Left lung (tissue), 10 donors: ENCODE results near the gene DNAJB14. TPM values are rescaled to one million over a fixed set of nuclear protein-coding genes. Genes with fewer than 3 reads are reported as not detected.

Experiments used
- ATAC-seq: fragments of 200-7000 bp; cut with Tn5 transposase; one replicate; pipeline ENCODE4 v1.9.1; 2020; ENCODE audit warnings: moderate library complexity
- DNase-seq, 4 donors: peaks; one replicate each; pipeline ENCODE4 v3.0.0-alpha.2; 2013 to 2020
- H3K27ac ChIP-seq, 2 donors: fragments of 200-600 bp; sonication (generic) in 1 of 2; one replicate each; pipeline versions ENCODE4 v1.5.0 to v1.8.0; 2020 to 2021
- H3K27me3 ChIP-seq, 2 donors: fragments of 200-600 bp; sonication (generic) in 1 of 2; one replicate each; pipeline versions ENCODE4 v1.5.0 to v1.8.0; 2020 to 2021
- H3K36me3 ChIP-seq, 2 donors: fragments of 200-600 bp; sonication (generic) in 1 of 2; one replicate each; pipeline versions ENCODE4 v1.5.0 to v1.8.0; 2020 to 2021
- H3K4me1 ChIP-seq, 2 donors: fragments of 200-600 bp; one replicate each; pipeline ENCODE4 v1.8.0; 2021
- H3K4me3 ChIP-seq, 2 donors: fragments of 200-600 bp; sonication (generic) in 1 of 2; one replicate each; pipeline versions ENCODE4 v1.5.0 to v1.8.0; 2020 to 2021; ENCODE audit warnings: mild to moderate bottlenecking in 1 of 2
- H3K9me3 ChIP-seq, 2 donors: fragments of 200-600 bp; sonication (generic) in 1 of 2; one replicate each; pipeline versions ENCODE4 v1.5.0 to v1.8.0; 2020 to 2021
- intact Hi-C, 2 donors: fragments of 100-400 bp; cut with DNase I; formaldehyde crosslinking; loops; one replicate each; pipeline versions ENCODE4 v1.11.2 to v1.14.2; 2022
- polyA plus RNA-seq, 6 donors: library from polyadenylated mRNA; unstranded; fragments of 120-200 nt; gene quantifications; one replicate each; pipeline ENCODE4 v1.2.1, GENCODE V29; 2013; ENCODE audit not compliant: insufficient read length in 6 of 6
- total RNA-seq, 2 donors: library from RNA; stranded (reverse); fragmentation: NEBNext Ultra II Directional; extraction: Animal tissue kit (Norgen Biotek cat#: 25700); gene quantifications; one replicate each; pipeline ENCODE4 v1.2.1, GENCODE V29; 2021
- TF ChIP-seq, protein P1 (sequence below), 2 donors: fragments of 200-600 bp; sonication (generic) in 1 of 2; IDR thresholded peaks; one replicate each; pipeline versions ENCODE4 v1.5.0 to v1.8.0; 2021; ENCODE audit warnings: antibody characterized with exemption in 2 of 2
- donor health status: DM: no; HTN: yes; CAD: no.
- donor health status: DM: no; HTN: no; CAD: no.

DNAJB14 gene
- total and polyA plus RNA-seq, 8 donors: 44.7 to 60.3 (median 50.5) TPM

- Histone ChIP-seq H3K9me3 (no peaks in the 10 kb centered on the region), H3K4me3 (no peak overlapping the region), H3K4me1 (no peaks in the 10 kb centered on the region), H3K36me3 (peaks cover 0 to 53% of the 10 kb centered on the region in 2 donors), H3K27me3 (no peaks in the 10 kb centered on the region), H3K27ac (no peak overlapping the region)
- intact Hi-C loops: no loop called here
- DNase-seq (no peak), ATAC-seq (no peak)
- TF ChIP-seq, protein P1, sequence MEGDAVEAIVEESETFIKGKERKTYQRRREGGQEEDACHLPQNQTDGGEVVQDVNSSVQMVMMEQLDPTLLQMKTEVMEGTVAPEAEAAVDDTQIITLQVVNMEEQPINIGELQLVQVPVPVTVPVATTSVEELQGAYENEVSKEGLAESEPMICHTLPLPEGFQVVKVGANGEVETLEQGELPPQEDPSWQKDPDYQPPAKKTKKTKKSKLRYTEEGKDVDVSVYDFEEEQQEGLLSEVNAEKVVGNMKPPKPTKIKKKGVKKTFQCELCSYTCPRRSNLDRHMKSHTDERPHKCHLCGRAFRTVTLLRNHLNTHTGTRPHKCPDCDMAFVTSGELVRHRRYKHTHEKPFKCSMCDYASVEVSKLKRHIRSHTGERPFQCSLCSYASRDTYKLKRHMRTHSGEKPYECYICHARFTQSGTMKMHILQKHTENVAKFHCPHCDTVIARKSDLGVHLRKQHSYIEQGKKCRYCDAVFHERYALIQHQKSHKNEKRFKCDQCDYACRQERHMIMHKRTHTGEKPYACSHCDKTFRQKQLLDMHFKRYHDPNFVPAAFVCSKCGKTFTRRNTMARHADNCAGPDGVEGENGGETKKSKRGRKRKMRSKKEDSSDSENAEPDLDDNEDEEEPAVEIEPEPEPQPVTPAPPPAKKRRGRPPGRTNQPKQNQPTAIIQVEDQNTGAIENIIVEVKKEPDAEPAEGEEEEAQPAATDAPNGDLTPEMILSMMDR (IDR thresholded peaks at IDR 0.05): no peak
Observed at GRCh38 chr4:99876946-99877345, 69.5 kb downstream of the DNAJB14 start.

DNA sequence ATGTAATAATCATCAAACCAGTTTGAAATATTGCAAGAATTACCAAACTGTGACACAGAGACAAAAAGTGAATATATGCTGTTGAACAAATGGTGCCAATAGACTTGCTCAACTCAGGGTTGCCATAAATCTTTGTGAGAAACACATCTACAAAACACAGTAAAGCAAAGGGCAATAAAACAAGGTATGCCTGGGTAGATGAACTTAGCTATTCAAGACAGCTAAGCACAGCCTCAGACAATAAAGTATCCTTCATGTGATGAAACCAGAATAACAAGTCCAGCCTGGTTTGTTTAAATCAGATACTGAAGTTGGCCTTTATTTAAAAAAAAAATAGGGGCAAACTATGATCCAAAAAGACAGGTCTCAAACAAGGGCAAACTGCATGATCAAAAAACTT lies 71.3 kb downstream of the DNAJB14 start:
- TF ChIP-seq, protein P1 (IDR thresholded peaks at IDR 0.05): no peak
- H3K27ac ChIP-seq: no peak overlapping the region
- no peaks in the 10 kb centered on the region for H3K9me3 ChIP-seq
- no peak overlapping the region for H3K4me3 ChIP-seq
- intact Hi-C loops: no loop called here
- H3K4me1 ChIP-seq: no peaks in the 10 kb centered on the region
- no peaks in the 10 kb centered on the region for H3K27me3 ChIP-seq
- peaks cover 0 to 34% of the 10 kb centered on the region in 2 donors for H3K36me3 ChIP-seq
- DNase-seq (no peak), ATAC-seq (no peak)

- TF ChIP-seq, protein P1 (IDR thresholded peaks at IDR 0.05): no peak
- DNase-seq (no peak), ATAC-seq (no peak)
- Histone ChIP-seq H3K9me3 (no peaks in the 10 kb centered on the region), H3K4me1 (no peaks in the 10 kb centered on the region), H3K27ac (no peak overlapping the region), H3K4me3 (no peak overlapping the region), H3K27me3 (no peaks in the 10 kb centered on the region), H3K36me3 (peaks cover 0 to 22% of the 10 kb centered on the region in 2 donors)
- intact Hi-C loops: no loop called here
Observed at GRCh38 chr4:99872570-99872969, 73.8 kb downstream of the DNAJB14 start.

- Histone ChIP-seq H3K4me3 (no peak overlapping the region), H3K36me3 (peaks cover 0 to 16% of the 10 kb centered on the region in 2 donors), H3K9me3 (no peaks in the 10 kb centered on the region), H3K27me3 (no peaks in the 10 kb centered on the region), H3K4me1 (no peaks in the 10 kb centered on the region), H3K27ac (no peak overlapping the region)
- ATAC-seq (no peak), DNase-seq (no peak)
- TF ChIP-seq, protein P1 (IDR thresholded peaks at IDR 0.05): no peak
- intact Hi-C loops: no loop called here
Observed at GRCh38 chr4:99868126-99868596, 78.3 kb downstream of the DNAJB14 start.

- TF ChIP-seq, protein P1 (IDR thresholded peaks at IDR 0.05): no peak
- DNase-seq (peak in 2 of 4 donors; percentile 47 to 65), ATAC-seq (peak; percentile 50)
- no peak overlapping the region for H3K4me3 ChIP-seq
- no peak overlapping the region for H3K27ac ChIP-seq
- no peaks in the 10 kb centered on the region for H3K27me3 ChIP-seq
- H3K4me1 ChIP-seq: peaks cover 0 to 12% of the 10 kb centered on the region in 2 donors
- H3K9me3 ChIP-seq: no peaks in the 10 kb centered on the region
- intact Hi-C loops: no loop called here
- H3K36me3 ChIP-seq: peaks cover 0 to 13% of the 10 kb centered on the region in 2 donors
Observed at GRCh38 chr4:99863804-99864203, 82.6 kb downstream of the DNAJB14 start.
